HFF-Myc (cell line): ENCODE measurements around the gene HTRA2.
"Not testable (repeated sequence)": the region's sequence is repeated elsewhere in the genome, so short reads cannot be mapped to it uniquely, and the experiment has no call there.

ENCODE experiments used
- DNase-seq: peaks from one replicate; pipeline ENCODE4 v3.0.0-alpha.2; 2011; ENCODE audit warnings: low read depth; ENCODE audit errors: extremely low read depth
- H3K4me3 ChIP-seq: replicated peaks from 2 replicates; pipeline ENCODE4 v1.5.1; 2011; ENCODE audit warnings: low read depth, mild to moderate bottlenecking, control low read depth, low read length
- TF ChIP-seq, protein P1 (sequence below): IDR thresholded peaks from 2 replicates; pipeline ENCODE4 v1.5.1; 2012; ENCODE audit warnings: mild to moderate bottlenecking, low read depth, low read length, control low read depth; ENCODE audit errors: missing control alignments

Gene HTRA2

DNA sequence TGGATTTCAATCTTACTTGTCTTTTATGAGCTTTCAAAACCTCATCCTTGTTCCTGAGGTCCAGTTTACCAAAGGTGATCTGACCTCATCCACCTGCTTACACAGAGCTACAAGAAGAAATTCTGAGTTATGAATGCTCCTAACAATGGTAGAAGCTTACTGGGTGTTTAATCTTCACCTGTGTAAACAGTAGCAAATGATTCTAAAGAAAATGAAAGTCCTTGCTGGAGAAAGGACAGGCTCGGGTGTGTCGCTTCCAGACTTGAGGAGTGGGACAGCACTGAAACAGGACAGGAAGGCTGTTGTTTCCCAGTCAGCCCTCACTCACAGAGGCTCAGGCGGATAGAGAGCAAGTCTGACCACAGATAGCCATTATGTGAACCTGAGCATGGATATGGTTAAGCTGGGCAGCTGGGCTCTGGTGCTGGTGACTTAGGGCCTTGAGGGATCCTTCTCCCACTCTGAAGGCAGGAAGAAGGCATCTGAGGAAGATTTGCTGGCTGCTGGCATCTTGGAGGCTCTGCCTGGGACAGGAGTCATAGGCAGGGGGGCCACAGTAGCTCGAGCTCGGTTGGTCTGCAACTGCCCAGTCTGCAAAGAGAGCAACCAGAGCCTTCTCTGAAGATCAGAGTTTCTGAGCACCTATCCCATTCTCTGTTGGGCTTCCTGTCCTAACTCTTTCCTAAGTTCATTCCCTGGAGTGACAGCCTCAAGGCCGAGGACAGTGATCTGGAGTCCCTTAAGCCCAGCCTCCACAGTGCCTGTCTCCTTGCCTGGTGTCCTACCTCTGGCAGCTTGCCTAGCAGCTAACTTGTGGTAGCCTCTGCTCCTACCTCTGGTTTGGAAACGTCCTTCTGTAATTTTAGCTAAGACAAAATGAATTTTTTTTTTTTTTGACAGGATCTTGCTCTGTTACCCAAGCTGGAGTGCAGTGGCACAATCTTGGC is 28.8 kb downstream of the HTRA2 start:
- H3K4me3 ChIP-seq = no peak overlapping the region
- DNase-seq = no peak
- TF ChIP-seq, protein P1, sequence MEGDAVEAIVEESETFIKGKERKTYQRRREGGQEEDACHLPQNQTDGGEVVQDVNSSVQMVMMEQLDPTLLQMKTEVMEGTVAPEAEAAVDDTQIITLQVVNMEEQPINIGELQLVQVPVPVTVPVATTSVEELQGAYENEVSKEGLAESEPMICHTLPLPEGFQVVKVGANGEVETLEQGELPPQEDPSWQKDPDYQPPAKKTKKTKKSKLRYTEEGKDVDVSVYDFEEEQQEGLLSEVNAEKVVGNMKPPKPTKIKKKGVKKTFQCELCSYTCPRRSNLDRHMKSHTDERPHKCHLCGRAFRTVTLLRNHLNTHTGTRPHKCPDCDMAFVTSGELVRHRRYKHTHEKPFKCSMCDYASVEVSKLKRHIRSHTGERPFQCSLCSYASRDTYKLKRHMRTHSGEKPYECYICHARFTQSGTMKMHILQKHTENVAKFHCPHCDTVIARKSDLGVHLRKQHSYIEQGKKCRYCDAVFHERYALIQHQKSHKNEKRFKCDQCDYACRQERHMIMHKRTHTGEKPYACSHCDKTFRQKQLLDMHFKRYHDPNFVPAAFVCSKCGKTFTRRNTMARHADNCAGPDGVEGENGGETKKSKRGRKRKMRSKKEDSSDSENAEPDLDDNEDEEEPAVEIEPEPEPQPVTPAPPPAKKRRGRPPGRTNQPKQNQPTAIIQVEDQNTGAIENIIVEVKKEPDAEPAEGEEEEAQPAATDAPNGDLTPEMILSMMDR = no peak

DNA sequence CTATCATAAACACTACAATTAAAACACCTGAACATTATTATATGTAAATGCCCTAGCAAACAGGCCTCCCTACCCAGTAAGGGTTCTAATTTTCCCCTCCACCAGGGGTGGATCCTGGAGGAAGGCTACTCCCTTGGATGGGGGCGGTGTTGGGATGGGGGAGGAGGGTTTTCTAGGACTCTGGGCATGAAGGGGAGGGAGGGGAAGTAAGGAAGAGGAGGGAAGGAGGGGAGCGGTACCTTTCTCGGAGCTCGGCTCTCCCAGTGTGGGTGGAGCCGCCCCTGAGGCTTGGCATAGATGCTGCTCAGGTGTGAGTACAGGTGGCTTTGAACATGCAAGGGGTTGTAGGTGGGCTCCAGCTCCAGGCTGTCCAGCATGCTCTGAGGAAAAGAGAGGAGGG is 30.2 kb downstream of the HTRA2 start:
- no peak for DNase-seq
- TF ChIP-seq, protein P1 = no peak
- no peak overlapping the region for H3K4me3 ChIP-seq

DNA sequence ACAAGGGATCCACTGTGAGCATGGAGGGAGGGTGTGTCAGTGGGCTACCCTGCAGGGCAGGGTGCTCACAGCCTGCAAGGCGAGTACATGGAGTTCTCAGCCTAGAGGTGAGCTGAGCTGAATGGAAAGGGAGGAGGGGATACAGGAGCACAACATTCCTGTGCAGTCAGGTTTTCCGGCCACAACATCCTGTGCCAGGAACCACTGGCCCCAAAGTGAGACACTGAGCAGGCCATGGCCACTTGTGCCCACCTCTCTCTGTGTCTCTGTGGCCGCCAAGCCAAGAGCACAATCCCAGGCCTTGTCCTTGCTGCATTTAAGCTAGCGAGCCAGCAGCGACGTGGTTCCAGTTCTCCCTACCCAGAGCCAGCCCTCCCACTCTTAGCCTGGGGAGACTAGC is 30.9 kb downstream of the HTRA2 start:
- no peak overlapping the region for H3K4me3 ChIP-seq
- TF ChIP-seq, protein P1 = no peak
- DNase-seq = no peak

DNA sequence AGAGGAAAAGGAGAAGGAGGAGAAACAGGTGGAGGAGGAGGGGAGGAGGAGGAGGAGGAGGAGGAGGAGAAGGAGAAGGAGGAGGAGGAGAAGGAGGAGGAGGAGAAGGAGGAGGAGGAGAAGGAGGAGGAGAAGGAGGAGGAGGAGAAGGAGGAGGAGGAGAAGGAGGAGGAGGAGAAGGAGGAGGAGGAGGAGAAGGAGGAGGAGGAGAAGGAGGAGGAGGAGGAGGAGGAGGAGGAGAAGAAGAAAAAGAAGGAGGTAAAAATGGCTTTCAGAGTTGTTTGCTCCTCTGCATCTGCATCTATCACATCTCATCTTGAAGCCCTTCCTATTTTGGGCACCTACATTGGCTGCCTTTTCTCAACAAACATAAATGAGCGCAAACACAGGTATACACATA is 31.3 kb downstream of the HTRA2 start:
- DNase-seq, H3K4me3 ChIP-seq: not testable (repeated sequence)

DNA sequence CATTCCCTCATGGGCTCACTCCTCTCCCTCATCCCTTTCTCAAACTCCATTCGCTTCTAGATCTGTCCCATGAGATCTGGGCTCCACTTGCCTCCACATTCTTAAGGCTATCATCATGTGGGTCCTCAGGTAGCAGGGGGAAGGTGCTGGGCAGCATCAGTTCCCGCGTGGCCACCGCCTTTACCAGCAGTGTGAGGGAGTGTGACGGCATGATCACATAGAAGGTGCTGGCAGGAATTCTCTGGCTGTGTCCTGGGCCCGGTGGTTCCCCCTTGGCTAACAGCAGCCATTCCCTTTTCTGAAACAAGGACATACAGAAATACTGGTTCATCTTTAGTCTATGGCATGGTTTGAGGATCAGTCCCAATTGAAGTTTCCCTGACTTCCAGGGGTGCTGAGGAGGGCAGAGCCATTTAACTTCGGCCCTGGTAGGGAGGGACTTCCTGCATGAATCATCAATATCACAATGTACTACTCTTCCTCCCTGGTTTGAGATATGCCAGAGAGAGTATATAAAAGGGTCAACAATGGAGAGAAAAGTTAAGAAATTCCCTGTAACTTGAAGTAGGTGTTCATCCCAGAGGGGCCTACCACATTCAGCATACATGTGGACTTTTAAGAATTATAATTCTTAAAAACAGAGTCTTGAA is 32.5 kb downstream of the HTRA2 start:
- no peak overlapping the region for H3K4me3 ChIP-seq
- DNase-seq = no peak
- TF ChIP-seq, protein P1 = no peak

DNA sequence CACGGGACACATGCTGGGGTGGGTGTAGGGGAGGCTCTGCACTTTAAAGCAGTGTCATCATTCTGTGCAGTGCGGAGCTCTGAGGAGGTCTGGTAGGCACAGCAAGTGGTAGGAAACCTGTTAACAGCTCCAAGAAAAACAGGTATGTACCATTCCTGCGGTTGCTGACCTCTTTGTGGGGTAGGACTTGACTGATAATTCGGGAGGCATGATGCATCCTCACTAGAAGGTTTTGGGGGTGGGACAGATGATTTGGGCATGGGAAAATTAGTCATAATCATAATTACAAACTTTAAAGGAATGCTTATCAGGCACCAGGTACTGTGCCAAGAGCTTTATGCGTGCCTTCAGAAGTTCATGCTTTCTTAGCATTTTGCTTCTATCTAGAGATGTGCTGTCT is 34.5 kb downstream of the HTRA2 start:
- TF ChIP-seq, protein P1 = no peak
- DNase-seq = no peak
- no peak overlapping the region for H3K4me3 ChIP-seq

DNA sequence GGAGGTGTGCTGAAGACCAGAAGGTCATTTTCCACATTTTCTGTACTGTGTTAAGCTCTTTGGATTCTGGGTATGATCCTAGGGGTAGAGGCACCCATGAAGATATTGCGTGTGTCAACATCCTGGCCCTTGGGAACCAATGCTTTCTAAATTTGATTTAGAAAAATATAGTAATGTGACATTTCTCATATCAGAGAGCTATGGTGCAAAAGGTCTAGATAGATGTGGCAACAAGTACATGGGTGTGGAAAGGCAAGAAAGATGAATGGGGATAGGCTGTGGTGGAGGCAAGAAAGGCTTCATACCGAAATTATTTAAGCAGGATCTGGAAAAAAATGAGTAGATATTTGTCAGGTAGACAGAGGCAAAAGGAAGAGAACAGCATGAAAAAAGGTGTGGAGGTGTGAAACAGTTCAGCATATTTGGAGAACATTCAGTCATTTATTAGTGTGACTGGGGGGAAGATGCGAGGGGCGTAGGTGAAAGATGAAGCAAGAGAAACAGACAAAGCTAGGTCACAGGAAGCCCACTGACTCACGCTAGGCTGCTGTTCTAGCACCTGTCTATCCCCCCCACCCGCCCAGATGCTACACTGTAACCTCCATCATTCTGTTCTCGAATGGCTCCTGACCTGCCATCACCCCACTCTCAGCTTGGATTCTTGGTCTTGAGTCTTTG is 36.5 kb downstream of the HTRA2 start:
- TF ChIP-seq, protein P1 = no peak
- DNase-seq = no peak
- no peak overlapping the region for H3K4me3 ChIP-seq
